A549 (cell line): Measurements from ENCODE around the gene FAAP100. TPM values are rescaled to one million over a fixed set of nuclear protein-coding genes. Genes with fewer than 3 reads are reported as not detected.

ENCODE experiments used
- ATAC-seq, 2 experiments: fragments of 200-7000 bp in 1 of 2; fragments of >200 bp in 1 of 2; cut with Nextera tagmentation in 1 of 2; cut with Tn5 transposase in 1 of 2; 3 replicates each; pipeline versions ENCODE4 v1.8.0 to v1.9.1; 2018 to 2020; ENCODE audit warnings: mild to moderate bottlenecking in 1 of 2, moderate library complexity in 1 of 2
- CTCF ChIA-PET: fragments of 300-600 bp; sonication (Branson Sonifier 250); formaldehyde crosslinking; extraction: SDS; loops from one replicate; lab custom pipeline; 2021; ENCODE audit warnings: antibody characterized with exemption, inconsistent platforms; lab: Yijun Ruan, JAX
- POLR2A ChIA-PET: fragments of 350-600 bp; formaldehyde crosslinking; extraction: SDS; loops from one replicate; lab custom pipeline; 2021; ENCODE audit warnings: antibody characterized with exemption, inconsistent platforms; lab: Yijun Ruan, JAX
- DNase-seq, 2 experiments: peaks; one replicate each; pipeline versions ENCODE4 v3.0.0 to v3.0.0-alpha.2; 2011 to 2016; ENCODE audit warnings: low read depth in 1 of 2, low spot score in 1 of 2
- FAIRE-seq: peaks from 2 replicates; lab custom pipeline; 2011; peaks lifted over from hg19 to GRCh38; lab: Jason Lieb, UNC
- H3K27ac ChIP-seq, 2 experiments: fragments of >200 bp; sonication (Bioruptor Twin); formaldehyde crosslinking; 3 replicates each; pipeline ENCODE4 v1.5.1; 2016 to 2017
- H3K4me1 ChIP-seq: fragments of >200 bp; sonication (Bioruptor Twin); formaldehyde crosslinking; 3 replicates; pipeline ENCODE4 v1.6.1; 2016
- H3K4me2 ChIP-seq: fragments of >200 bp; sonication (Bioruptor Twin); formaldehyde crosslinking; 3 replicates; pipeline ENCODE4 v1.6.1; 2016
- H3K4me3 ChIP-seq: fragments of >200 bp; sonication (Bioruptor Twin); formaldehyde crosslinking; 3 replicates; pipeline ENCODE4 v1.5.1; 2016
- H3K9me3 ChIP-seq: fragments of >200 bp; sonication (Bioruptor Twin); formaldehyde crosslinking; 3 replicates; pipeline ENCODE4 v1.6.1; 2016
- CBX2 ChIP-seq: fragments of 200-600 bp; sonication (generic); IDR thresholded peaks from 2 replicates; pipeline ENCODE4 v1.6.1; 2016; ENCODE audit warnings: low read depth, mild to moderate bottlenecking, borderline replicate concordance
- CEBPB ChIP-seq, 2 experiments: fragments of >200 bp in 1 of 2; sonication (Bioruptor Twin) in 1 of 2; formaldehyde crosslinking in 1 of 2; IDR thresholded peaks; 2 replicates each; pipeline ENCODE4 v1.6.1; 2012 to 2016
- CHD4 ChIP-seq: fragments of 200-600 bp; sonication (generic); IDR thresholded peaks from 2 replicates; pipeline ENCODE4 v1.6.1; 2016; ENCODE audit warnings: antibody characterized with exemption, mild to moderate bottlenecking, borderline replicate concordance
- EHF ChIP-seq: fragments of 250-450 bp; sonication (Bioruptor Pico); IDR thresholded peaks from 2 replicates; pipeline ENCODE4 v1.5.0; 2020; ENCODE audit warnings: mild to moderate bottlenecking
- ELK1 ChIP-seq: fragments of 150-350 bp; IDR thresholded peaks from 2 replicates; pipeline ENCODE4 v1.6.1; 2014; ENCODE audit warnings: low read depth, mild to moderate bottlenecking, low read length
- ESRRA ChIP-seq: fragments of 150-350 bp; IDR thresholded peaks from 2 replicates; pipeline ENCODE4 v1.6.1; 2014; ENCODE audit warnings: mild to moderate bottlenecking, low read length, borderline replicate concordance
- FOSB ChIP-seq: fragments of 250-450 bp; sonication (Bioruptor Pico); IDR thresholded peaks from 2 replicates; pipeline ENCODE4 v1.5.0; 2020; ENCODE audit warnings: mild to moderate bottlenecking, moderate library complexity
- GATA3 ChIP-seq: IDR thresholded peaks from 2 replicates; pipeline ENCODE4 v1.6.1; 2012; ENCODE audit warnings: borderline replicate concordance
- JUNB ChIP-seq: fragments of >200 bp; sonication (Bioruptor Twin); formaldehyde crosslinking; IDR thresholded peaks from 2 replicates; pipeline ENCODE4 v1.6.1; 2016
- KDM5A ChIP-seq: fragments of 200-600 bp; sonication (generic); IDR thresholded peaks from 2 replicates; pipeline ENCODE4 v1.6.1; 2016; ENCODE audit warnings: antibody characterized with exemption, mild to moderate bottlenecking
- MAFK ChIP-seq: fragments of 450-650 bp; IDR thresholded peaks from 2 replicates; pipeline ENCODE4 v1.6.1; 2014; ENCODE audit not compliant: partially characterized antibody
- MAZ ChIP-seq: fragments of 150-350 bp; IDR thresholded peaks from 2 replicates; pipeline ENCODE4 v1.6.1; 2014; ENCODE audit warnings: antibody characterized with exemption, low read depth, low read length, borderline replicate concordance
- PHF8 ChIP-seq: fragments of 200-600 bp; sonication (generic); IDR thresholded peaks from 2 replicates; pipeline ENCODE4 v1.6.1; 2016; ENCODE audit warnings: low read depth, mild to moderate bottlenecking, antibody characterized with exemption, moderate library complexity, borderline replicate concordance
- POLR2A ChIP-seq: IDR thresholded peaks from 2 replicates; pipeline ENCODE4 v1.6.1; 2012; ENCODE audit warnings: mild to moderate bottlenecking, low read length
- RAD21 ChIP-seq, 2 experiments: fragments of >200 bp in 1 of 2; sonication (Bioruptor Twin) in 1 of 2; formaldehyde crosslinking in 1 of 2; IDR thresholded peaks in 1 of 2; conservative IDR thresholded peaks in 1 of 2; 2 replicates in 1 of 2; 3 replicates in 1 of 2; pipeline ENCODE4 v1.6.1; 2012 to 2018; ENCODE audit warnings: inconsistent platforms in 1 of 2
- RFX5 ChIP-seq: fragments of 450-650 bp; IDR thresholded peaks from 2 replicates; pipeline ENCODE4 v1.7.1; 2014; ENCODE audit warnings: antibody characterized with exemption, mild to moderate bottlenecking, moderate library complexity
- RNF2 ChIP-seq: fragments of 200-600 bp; sonication (generic); IDR thresholded peaks from 2 replicates; pipeline ENCODE4 v1.6.1; 2016; ENCODE audit warnings: low read depth, mild to moderate bottlenecking, antibody characterized with exemption, moderate library complexity, borderline replicate concordance
- SMC3 ChIP-seq: fragments of >200 bp; sonication (Bioruptor Twin); formaldehyde crosslinking; IDR thresholded peaks from 3 replicates; pipeline ENCODE4 v1.6.1; 2018; ENCODE audit warnings: inconsistent platforms
- WGBS: methylation state at CpG from one replicate; pipeline ENCODE4 v1.1.6; 2017; ENCODE audit errors: missing lambda C conversion rate; 5-methylcytosine and 5-hydroxymethylcytosine counted together
- polyA plus RNA-seq, 4 experiments: library from polyadenylated mRNA; depleted of rRNA in 3 of 4; stranded (reverse); fragments of >200 nt; fragmentation: RNase III in 1 of 4; extraction: RNeasy Plus Mini Kit Qiagen cat#74134 plus additional on column Dnase treatment in 1 of 4; gene quantifications; 2 replicates in 3 of 4; 3 replicates in 1 of 4; pipeline ENCODE4 v1.2.3, GENCODE V29; 2011 to 2017
- TF ChIP-seq, protein P1 (sequence below): IDR thresholded peaks from 2 replicates; pipeline ENCODE4 v1.6.1; 2012; ENCODE audit warnings: low read depth, borderline replicate concordance
- TF ChIP-seq, protein P2 (sequence below): fragments of 250-450 bp; sonication (Bioruptor Pico); IDR thresholded peaks from 2 replicates; pipeline ENCODE4 v1.5.0; 2021; ENCODE audit warnings: mild to moderate bottlenecking, moderate library complexity, borderline replicate concordance

FAAP100 gene
- polyA plus RNA-seq, 2 of the 4 experiments (the other 2 are of a cell fraction), result 5.4 to 16.8 TPM

- TF ChIP-seq POLR2A, result peak; percentile 19; the same call in 1 of the 2 replicates
- TF ChIP-seq JUNB, result no peak
- Histone ChIP-seq H3K4me2 (no peak overlapping the region), H3K27ac (no peak overlapping the region), H3K9me3 (no peaks in the 10 kb centered on the region), H3K4me1 (peaks cover 6% of the 10 kb centered on the region; the same call in 2 of the 3 replicates), H3K4me3 (no peak overlapping the region)
- 87% methylated on average over 27 of the region's 36 CpGs for WGBS
- ChIA-PET POLR2A (interaction anchor here (2.0 kb wide), 1 partner anchor 20 kb away, joined by 6 read pairs; no protein-coding TSS in a partner anchor), CTCF (interaction anchor here (1.0 to 5.4 kb wide), 8 partner anchors 11 to 294 kb away, joined by 3 to 51 read pairs (median 6); no protein-coding TSS in a partner anchor)
- FAIRE-seq (no peak), DNase-seq (no peak), ATAC-seq (no peak)
These were observed 5.1 kb downstream of the FAAP100 start for GRCh38 chr17:81546906-81547613.

DNA sequence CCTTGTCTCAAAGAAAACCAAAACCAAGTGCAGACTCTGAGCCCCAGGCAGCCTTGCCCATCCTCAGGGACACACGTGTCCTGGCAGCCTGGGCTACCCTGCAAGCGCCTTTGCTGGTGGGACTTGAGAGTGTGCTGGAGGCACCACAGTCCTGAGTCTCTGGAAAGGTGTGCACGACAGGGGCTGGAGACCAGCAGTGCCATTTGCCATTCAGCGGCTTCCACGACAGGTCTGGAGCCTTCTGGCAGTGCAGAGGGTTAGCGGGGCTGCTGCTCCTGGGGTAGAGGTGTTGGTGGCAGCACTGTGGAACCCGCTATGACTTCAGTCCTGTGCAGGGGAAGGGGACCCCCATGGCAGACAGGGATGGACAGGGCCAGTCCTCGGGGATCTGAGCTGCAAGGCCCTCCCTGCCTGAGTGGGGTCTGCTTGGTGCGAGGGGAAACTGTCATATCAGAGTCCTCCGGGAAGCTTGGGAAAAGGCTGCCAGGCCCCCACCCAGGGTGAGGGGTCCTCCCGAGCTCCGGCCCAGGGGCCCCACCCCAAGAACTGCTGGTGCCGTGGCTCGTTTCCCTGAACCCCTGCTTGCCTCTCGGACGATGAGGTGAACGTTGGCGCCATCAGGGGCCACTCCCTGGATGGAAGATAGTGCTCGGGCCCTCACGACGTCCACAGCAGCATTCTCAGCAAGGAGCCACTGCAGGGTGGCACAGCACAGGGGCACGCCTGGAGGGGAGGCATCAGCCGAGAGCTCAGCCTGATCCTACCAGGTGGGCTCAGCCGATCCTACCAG is 6.8 kb downstream of the FAAP100 start:
- H3K27ac ChIP-seq, result no peak overlapping the region
- ATAC-seq, result no peak
- FAIRE-seq, result no peak
- H3K9me3 ChIP-seq, result no peaks in the 10 kb centered on the region
- 88% methylated on average over 22 of the region's 24 CpGs for WGBS
- ChIA-PET POLR2A (interaction anchor here (0.6 to 2.0 kb wide), 2 partner anchors 21 to 27 kb away, joined by 3 to 6 read pairs; no protein-coding TSS in a partner anchor), CTCF (interaction anchor here (0.9 to 5.4 kb wide), 8 partner anchors 8 to 61 kb away, joined by 3 to 51 read pairs (median 4); no protein-coding TSS in a partner anchor)
- H3K4me2 ChIP-seq, result no peak overlapping the region
- DNase-seq, result no peak
- TF ChIP-seq POLR2A, result no peak
- TF ChIP-seq CHD4, result no peak
- TF ChIP-seq ELK1, result no peak
- no peak for TF ChIP-seq JUNB
- H3K4me1 ChIP-seq, result no peaks in the 10 kb centered on the region
- H3K4me3 ChIP-seq, result no peak overlapping the region

GRCh38 chr17:81544281-81544974 is 7.7 kb downstream of the FAAP100 start:
- ChIA-PET CTCF (interaction anchor here (1.3 to 5.4 kb wide), 6 partner anchors 8 to 57 kb away, joined by 3 to 51 read pairs (median 4); no protein-coding TSS in a partner anchor), POLR2A (interaction anchor here (1.9 kb wide), 1 partner anchor 10 kb away, joined by 4 read pairs; no protein-coding TSS in a partner anchor)
- TF ChIP-seq GATA3 (no peak), CEBPB (IDR thresholded peaks at IDR 0.05) (no peak), ESRRA (no peak), PHF8 (no peak), CBX2 (no peak), SMC3 (no peak), EHF (CRISPR knock-in tag) (no peak)
- TF ChIP-seq, protein P1, sequence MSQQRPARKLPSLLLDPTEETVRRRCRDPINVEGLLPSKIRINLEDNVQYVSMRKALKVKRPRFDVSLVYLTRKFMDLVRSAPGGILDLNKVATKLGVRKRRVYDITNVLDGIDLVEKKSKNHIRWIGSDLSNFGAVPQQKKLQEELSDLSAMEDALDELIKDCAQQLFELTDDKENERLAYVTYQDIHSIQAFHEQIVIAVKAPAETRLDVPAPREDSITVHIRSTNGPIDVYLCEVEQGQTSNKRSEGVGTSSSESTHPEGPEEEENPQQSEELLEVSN, result no peak
- no peak for DNase-seq
- Histone ChIP-seq H3K9me3 (no peaks in the 10 kb centered on the region), H3K4me2 (no peak overlapping the region), H3K4me1 (no peaks in the 10 kb centered on the region), H3K4me3 (no peak overlapping the region), H3K27ac (no peak overlapping the region)
- WGBS, result 90% methylated on average over 15 of the region's 16 CpGs
- FAIRE-seq, result no peak
- no peak for ATAC-seq

- Histone ChIP-seq H3K4me1 (no peaks in the 10 kb centered on the region), H3K27ac (no peak overlapping the region), H3K9me3 (no peaks in the 10 kb centered on the region), H3K4me3 (no peak overlapping the region), H3K4me2 (no peak overlapping the region)
- DNase-seq (no peak), FAIRE-seq (no peak), ATAC-seq (no peak)
- 86% methylated on average over 9 of the region's 15 CpGs for WGBS
- CTCF ChIA-PET, result interaction anchor here (0.9 to 5.4 kb wide), 6 partner anchors 10 to 57 kb away, joined by 3 to 51 read pairs (median 4); no protein-coding TSS in a partner anchor
- POLR2A ChIA-PET, result interaction anchor here (1.4 to 1.9 kb wide), 2 partner anchors 9 to 10 kb away, joined by 4 to 5 read pairs; no protein-coding TSS in a partner anchor
- no peak for TF ChIP-seq PHF8
- TF ChIP-seq MAFK, result no peak
- TF ChIP-seq MAZ, result no peak
- no peak for TF ChIP-seq RFX5
- TF ChIP-seq ELK1, result no peak
- TF ChIP-seq FOSB (CRISPR knock-in tag), result no peak
- TF ChIP-seq, protein P2, sequence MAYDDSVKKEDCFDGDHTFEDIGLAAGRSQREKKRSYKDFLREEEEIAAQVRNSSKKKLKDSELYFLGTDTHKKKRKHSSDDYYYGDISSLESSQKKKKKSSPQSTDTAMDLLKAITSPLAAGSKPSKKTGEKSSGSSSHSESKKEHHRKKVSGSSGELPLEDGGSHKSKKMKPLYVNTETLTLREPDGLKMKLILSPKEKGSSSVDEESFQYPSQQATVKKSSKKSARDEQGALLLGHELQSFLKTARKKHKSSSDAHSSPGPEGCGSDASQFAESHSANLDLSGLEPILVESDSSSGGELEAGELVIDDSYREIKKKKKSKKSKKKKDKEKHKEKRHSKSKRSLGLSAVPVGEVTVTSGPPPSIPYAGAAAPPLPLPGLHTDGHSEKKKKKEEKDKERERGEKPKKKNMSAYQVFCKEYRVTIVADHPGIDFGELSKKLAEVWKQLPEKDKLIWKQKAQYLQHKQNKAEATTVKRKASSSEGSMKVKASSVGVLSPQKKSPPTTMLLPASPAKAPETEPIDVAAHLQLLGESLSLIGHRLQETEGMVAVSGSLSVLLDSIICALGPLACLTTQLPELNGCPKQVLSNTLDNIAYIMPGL (CRISPR knock-in tag), result no peak
- no peak for TF ChIP-seq CBX2
- TF ChIP-seq KDM5A, result no peak
- TF ChIP-seq RNF2, result no peak
- no peak for TF ChIP-seq RAD21 (conservative IDR thresholded peaks at IDR 0.05 in 1 of 2, IDR thresholded peaks at IDR 0.05 in 1 of 2)
These were observed 8.4 kb downstream of the FAAP100 start for GRCh38 chr17:81543756-81544155.
